GM21825 (cell line): ENCODE results near the gene MYL11.
A peak's percentile ranks its signal among the peaks of the same experiment; 100 is the strongest.

Source experiments
- ATAC-seq: cut with Tn5 transposase; IDR thresholded peaks from one replicate; pipeline ENCODE4 v1.9.1; 2021; ENCODE audit warnings: mild to moderate bottlenecking, moderate library complexity; ENCODE audit not compliant: unreplicated experiment

MYL11 gene

DNA sequence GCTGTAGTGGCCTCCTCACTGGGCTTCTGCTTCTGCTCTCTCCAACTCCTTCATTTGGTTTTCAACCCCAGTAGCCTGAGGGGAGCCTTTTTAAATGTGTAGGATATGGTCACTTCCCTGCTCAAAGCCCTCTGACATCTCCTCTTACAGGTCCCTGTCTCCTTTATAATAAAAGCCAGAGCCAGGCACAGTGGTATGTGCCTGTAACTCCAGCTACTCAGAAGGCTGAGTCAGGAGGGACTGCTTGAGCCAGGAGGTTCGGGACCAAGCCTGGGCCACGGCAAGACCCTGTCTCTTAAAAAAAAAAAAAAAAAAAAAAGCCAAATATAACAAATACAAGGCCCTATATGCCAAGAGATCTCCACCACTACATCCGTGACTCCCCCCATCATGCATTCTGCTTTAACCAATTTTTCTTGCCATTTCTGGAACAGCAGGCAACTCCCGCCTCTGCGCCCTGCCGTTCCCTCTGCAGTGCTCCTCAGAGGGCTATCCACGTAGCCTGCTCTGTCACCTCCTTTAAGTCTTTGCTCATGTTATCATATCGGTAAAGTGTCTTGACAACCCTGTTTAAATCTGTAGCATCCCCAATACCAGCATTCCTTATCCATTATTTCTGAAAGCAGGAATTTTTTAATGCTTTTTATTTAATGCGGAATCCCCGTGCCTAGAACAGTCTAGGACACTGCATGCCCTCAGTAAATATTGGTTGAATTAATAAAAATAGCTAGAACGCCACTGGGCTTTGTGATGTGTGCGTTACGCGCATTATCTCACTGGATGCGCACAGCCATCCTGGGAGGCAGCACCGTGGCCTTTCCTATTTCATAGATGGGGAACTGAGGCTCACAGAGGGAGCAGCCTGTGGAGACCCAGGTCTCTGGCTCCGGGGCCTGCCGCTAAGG, 42.3 kb downstream of the MYL11 start:
- no peak for ATAC-seq

DNA sequence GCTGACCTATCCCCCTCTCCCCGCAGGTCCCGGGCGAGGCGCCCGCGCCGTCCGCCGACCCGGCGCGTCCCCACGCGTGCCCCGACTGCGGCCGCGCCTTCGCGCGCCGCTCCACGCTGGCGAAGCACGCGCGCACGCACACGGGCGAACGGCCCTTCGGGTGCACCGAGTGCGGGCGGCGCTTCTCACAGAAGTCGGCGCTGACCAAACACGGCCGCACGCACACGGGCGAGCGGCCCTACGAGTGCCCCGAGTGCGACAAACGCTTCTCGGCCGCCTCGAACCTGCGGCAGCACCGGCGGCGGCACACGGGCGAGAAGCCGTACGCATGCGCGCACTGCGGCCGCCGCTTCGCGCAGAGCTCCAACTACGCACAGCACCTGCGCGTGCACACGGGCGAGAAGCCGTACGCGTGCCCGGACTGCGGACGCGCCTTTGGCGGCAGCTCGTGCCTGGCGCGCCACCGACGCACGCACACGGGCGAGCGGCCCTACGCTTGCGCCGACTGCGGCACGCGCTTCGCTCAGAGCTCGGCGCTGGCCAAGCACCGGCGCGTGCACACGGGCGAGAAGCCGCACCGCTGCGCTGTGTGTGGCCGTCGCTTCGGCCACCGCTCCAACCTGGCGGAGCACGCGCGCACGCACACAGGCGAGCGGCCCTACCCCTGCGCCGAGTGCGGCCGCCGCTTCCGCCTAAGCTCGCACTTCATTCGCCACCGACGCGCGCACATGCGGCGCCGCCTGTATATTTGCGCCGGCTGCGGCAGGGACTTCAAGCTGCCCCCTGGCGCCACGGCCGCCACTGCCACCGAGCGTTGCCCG, 43.1 kb downstream of the MYL11 start:
- peak; percentile 73 for ATAC-seq

DNA sequence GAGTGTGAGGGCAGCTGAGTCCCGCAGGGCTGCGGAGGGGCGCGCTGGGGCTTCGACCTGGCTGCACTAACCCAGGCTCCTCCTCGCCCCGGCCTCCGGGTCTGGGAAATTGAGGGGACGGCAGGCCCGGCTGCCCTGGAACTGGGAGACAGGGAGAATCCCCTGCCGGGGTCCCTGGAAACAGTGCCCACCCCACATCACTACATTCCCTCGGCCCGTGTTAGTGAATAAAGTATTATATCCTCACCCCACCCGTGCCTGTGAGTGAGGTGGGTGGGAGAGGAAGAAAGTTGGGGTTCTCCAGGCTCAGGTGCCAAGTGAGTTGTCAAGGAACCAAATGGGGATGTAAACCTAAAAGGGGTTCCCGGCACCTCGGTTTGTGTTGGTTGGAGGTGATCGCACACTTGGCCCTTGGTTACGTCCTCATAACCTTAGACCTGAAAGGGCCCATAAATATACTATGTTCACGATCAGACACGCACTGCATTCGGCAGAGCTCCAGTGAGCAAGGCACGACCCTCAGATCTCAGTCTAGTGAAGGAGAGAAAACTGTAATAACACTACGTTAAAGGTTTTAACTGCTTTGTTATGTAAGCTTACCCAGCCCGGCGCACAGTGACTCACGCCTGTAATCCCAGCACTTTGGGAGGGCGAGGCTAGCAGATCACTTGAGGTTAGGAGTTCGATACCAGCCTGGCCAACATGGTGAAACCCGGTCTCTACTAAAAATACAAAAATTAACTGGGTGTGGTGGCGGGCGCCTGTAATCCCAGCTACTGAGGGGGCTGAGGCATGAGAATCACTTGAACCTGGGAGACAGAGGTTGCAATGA, 44.0 kb downstream of the MYL11 start:
- ATAC-seq = no peak

DNA sequence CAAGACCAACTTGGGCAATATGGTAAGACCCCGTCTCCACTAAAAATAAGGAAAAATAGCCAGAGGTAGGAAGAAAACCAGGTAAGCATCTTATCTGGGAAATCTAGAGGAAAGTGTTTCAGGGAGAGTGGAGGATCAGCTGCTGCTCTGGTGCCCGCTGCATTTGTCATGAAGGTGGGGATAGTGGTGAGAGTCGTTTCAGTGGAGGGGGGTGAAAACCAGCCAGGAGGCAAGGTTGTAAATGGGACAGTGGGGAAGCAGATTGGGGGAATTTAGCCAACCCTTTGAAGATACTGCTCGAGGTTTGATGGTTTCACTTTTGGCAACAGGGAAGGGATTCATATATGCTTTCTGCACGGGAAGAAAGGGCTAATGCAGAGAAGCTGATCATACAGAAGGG, 46.4 kb downstream of the MYL11 start:
- no peak for ATAC-seq
